Lung (tissue), 12 donors: ENCODE data around the gene PSME3IP1. TPM values are rescaled to one million over a fixed set of nuclear protein-coding genes. Genes with fewer than 3 reads are reported as not detected.
A peak's percentile ranks its signal among the peaks of the same experiment; 100 is the strongest.

Source experiments
- ATAC-seq: fragments of 200-7000 bp; cut with Tn5 transposase; one replicate; pipeline ENCODE4 v1.9.1; 2020; ENCODE audit warnings: moderate number of reproducible peaks; ENCODE audit not compliant: insufficient read depth, low FRiP score
- DNase-seq, 3 donors: peaks; one replicate each; pipeline ENCODE4 v3.0.0-alpha.2; 2013 to 2017
- H3K27ac ChIP-seq, 2 donors: one replicate each; pipeline ENCODE4 v1.5.1; 2013; ENCODE audit warnings: mild to moderate bottlenecking in 2 of 2, moderate library complexity in 2 of 2, control low read depth in 1 of 2, inconsistent platforms in 1 of 2, low read depth in 1 of 2, low read length in 1 of 2
- H3K27me3 ChIP-seq, 3 donors: one replicate each; pipeline ENCODE4 v1.5.1; 2013; ENCODE audit warnings: low read length in 2 of 3; ENCODE audit not compliant: control insufficient read depth in 3 of 3, insufficient read depth in 3 of 3
- H3K36me3 ChIP-seq, 4 donors: one replicate each; pipeline ENCODE4 v1.5.1; 2013; ENCODE audit warnings: low read length in 4 of 4, mild to moderate bottlenecking in 1 of 4, moderate library complexity in 1 of 4; ENCODE audit not compliant: control insufficient read depth in 4 of 4, insufficient read depth in 4 of 4
- H3K4me1 ChIP-seq, 5 donors: one replicate each; pipeline ENCODE4 v1.5.1; 2013; ENCODE audit warnings: low read length in 5 of 5, mild to moderate bottlenecking in 2 of 5, moderate library complexity in 1 of 5; ENCODE audit not compliant: control insufficient read depth in 5 of 5, insufficient read depth in 5 of 5
- H3K4me3 ChIP-seq: one replicate; pipeline ENCODE4 v1.5.1; 2013; ENCODE audit warnings: mild to moderate bottlenecking, control low read depth, moderate library complexity
- H3K9ac ChIP-seq, 2 donors: one replicate each; pipeline ENCODE4 v1.5.1; 2013; ENCODE audit warnings: low read length in 2 of 2, control low read depth in 1 of 2; ENCODE audit not compliant: insufficient read depth in 1 of 2
- H3K9me3 ChIP-seq, 4 donors: one replicate each; pipeline ENCODE4 v1.5.1; 2013; ENCODE audit warnings: low read length in 3 of 4, mild to moderate bottlenecking in 1 of 4, moderate library complexity in 1 of 4; ENCODE audit not compliant: control insufficient read depth in 4 of 4, insufficient read depth in 3 of 4
- WGBS, 2 donors: extraction: QIAGEN DNeasy Blood & Tissue Kit; methylation state at CpG; one replicate each; pipeline ENCODE4 v1.1.7; 2013; 5-methylcytosine and 5-hydroxymethylcytosine counted together
- polyA plus RNA-seq, 2 donors: library from polyadenylated mRNA; stranded (reverse); fragments of 200-250 nt; gene quantifications; one replicate each; pipeline ENCODE4 v1.2.1, GENCODE V29; 2013
- total RNA-seq, 2 donors: library from RNA; depleted of rRNA in 1 of 2; stranded (reverse); fragments of >200 nt in 1 of 2; gene quantifications; one replicate each; pipeline ENCODE4 v1.2.1, GENCODE V29; 2014 to 2021
- TF ChIP-seq, protein P1 (sequence below): IDR thresholded peaks from 2 replicates; pipeline ENCODE4 v1.5.1; 2012; ENCODE audit warnings: mild to moderate bottlenecking; ENCODE audit errors: control extremely low read depth, extremely low read depth
- donor health status: control.
- donor health status: control.
- donor health status: Bipolar disorder and iron deficiency.
- donor health status: healthy.
- donor health status: DM: yes; HTN: yes; CAD: no.

The PSME3IP1 gene
- total and polyA plus RNA-seq, 4 donors = 59.3 to 83.1 (median 63.1) TPM

DNA sequence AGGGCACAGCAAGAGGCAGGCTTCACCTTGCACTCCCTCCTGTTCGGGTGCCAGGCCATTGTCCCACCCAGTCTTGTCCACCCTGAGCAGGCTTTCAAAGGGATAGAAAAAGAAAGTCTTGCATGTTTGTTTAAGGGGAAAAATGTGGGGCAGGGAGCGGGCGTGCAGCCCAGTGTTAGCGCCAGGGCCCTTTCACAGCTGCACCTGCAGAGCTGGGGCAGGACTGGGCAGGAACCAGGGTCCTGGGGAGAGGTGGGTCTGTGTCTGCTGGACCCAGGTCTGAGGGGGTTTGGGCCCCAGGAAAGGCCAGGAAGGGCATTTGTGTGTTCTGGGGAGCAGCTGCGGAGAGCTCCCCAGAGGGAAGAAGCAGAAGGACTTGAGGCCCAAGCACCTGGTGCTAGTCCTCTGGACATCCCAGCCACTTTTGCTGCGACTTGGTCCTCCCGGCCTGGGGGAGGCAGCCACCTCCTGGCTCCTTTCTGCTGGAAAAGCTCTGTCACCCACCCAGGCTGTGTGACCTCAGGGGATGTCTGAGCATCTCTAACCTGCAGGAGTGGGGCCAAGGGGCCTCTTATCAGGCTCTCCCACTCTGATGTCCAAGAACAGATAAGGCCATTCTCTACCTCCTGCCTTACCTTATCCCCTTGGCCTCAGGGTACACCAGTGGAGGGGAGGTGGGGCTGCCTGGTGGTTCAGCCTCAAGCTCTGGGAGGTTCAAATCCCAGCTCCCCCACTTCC, 44.7 kb downstream of the PSME3IP1 start:
- H3K4me3 ChIP-seq = no peak overlapping the region
- H3K4me1 ChIP-seq = peaks cover 0 to 36% (median 4%) of the 10 kb centered on the region in 5 donors
- TF ChIP-seq, protein P1, sequence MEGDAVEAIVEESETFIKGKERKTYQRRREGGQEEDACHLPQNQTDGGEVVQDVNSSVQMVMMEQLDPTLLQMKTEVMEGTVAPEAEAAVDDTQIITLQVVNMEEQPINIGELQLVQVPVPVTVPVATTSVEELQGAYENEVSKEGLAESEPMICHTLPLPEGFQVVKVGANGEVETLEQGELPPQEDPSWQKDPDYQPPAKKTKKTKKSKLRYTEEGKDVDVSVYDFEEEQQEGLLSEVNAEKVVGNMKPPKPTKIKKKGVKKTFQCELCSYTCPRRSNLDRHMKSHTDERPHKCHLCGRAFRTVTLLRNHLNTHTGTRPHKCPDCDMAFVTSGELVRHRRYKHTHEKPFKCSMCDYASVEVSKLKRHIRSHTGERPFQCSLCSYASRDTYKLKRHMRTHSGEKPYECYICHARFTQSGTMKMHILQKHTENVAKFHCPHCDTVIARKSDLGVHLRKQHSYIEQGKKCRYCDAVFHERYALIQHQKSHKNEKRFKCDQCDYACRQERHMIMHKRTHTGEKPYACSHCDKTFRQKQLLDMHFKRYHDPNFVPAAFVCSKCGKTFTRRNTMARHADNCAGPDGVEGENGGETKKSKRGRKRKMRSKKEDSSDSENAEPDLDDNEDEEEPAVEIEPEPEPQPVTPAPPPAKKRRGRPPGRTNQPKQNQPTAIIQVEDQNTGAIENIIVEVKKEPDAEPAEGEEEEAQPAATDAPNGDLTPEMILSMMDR = no peak
- no peak overlapping the region for H3K9ac ChIP-seq
- no peaks in the 10 kb centered on the region for H3K27me3 ChIP-seq
- peaks cover 0 to 20% (median 0%) of the 10 kb centered on the region in 4 donors for H3K36me3 ChIP-seq
- peak in 1 of 3 donors; percentile 7 for DNase-seq
- no peaks in the 10 kb centered on the region for H3K9me3 ChIP-seq
- WGBS, 2 donors = 79 to 83% methylated on average over 7 of the region's 7 CpGs
- no peak for ATAC-seq
- H3K27ac ChIP-seq = peak overlapping the region in 1 of 2 donors; percentile 49

- Histone ChIP-seq H3K9ac (no peak overlapping the region), H3K27me3 (no peaks in the 10 kb centered on the region), H3K9me3 (no peaks in the 10 kb centered on the region), H3K27ac (peak overlapping the region in 1 of 2 donors; percentile 37), H3K36me3 (peaks cover 0 to 20% (median 0%) of the 10 kb centered on the region in 4 donors), H3K4me1 (peaks cover 0 to 19% (median 0%) of the 10 kb centered on the region in 5 donors), H3K4me3 (no peak overlapping the region)
- TF ChIP-seq, protein P1 = no peak
- no peak for ATAC-seq
- 83 to 92% methylated on average over 10 of the region's 10 CpGs for WGBS, 2 donors
- DNase-seq = no peak
These were observed 47.4 kb downstream of the PSME3IP1 start for GRCh38 chr16:57138281-57138935.

DNA sequence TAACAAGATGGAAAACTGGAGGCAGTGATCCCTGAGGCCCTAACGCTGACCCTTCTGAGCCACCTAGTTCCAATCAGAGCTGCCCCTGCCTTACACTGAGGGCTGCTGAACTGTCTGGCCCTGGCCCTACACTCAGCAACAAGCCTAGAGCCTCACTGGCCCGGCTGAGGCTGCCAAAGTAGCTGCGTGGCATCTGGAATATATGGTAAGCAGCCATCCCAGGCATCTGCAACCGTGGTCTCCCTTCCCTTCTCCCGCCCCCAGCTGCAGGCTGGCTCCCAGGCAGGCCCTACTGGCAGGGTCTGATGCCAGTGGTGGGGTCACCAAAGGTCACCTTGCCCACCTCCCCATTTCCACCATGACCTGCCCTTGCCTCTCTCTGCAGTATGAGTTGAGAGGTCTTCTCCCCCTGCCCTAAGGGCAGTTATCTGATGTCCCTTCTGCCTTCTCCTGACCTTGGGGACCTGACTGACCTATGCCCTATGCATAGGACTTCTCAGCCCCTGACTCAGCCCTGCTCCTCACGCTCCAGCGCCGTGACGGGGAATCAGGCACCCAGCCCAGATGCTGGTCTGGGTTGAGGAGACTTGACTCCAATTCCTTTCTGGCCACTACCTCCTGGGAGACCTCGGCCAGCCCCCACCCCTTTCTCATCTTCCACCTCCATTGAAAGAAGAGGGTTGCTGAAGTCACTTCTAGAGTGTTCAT, 48.1 kb downstream of the PSME3IP1 start:
- H3K4me3 ChIP-seq = no peak overlapping the region
- WGBS, 2 donors = 83 to 84% methylated on average over 10 of the region's 10 CpGs
- peaks cover 0 to 13% (median 0%) of the 10 kb centered on the region in 5 donors for H3K4me1 ChIP-seq
- TF ChIP-seq, protein P1 = no peak
- no peak for ATAC-seq
- H3K36me3 ChIP-seq = peaks cover 0 to 18% (median 0%) of the 10 kb centered on the region in 4 donors
- H3K27me3 ChIP-seq = no peaks in the 10 kb centered on the region
- no peak overlapping the region for H3K9ac ChIP-seq
- H3K9me3 ChIP-seq = no peaks in the 10 kb centered on the region
- H3K27ac ChIP-seq = no peak overlapping the region
- no peak for DNase-seq
